ENCODE data around the gene P2RY14. TPM values are rescaled to one million over a fixed set of nuclear protein-coding genes. Genes with fewer than 3 reads are reported as not detected.
"Not testable (repeated sequence)": the region's sequence is repeated elsewhere in the genome, so short reads cannot be mapped to it uniquely, and the experiment has no call there.

P2RY14 gene
- polyA plus RNA-seq, 1 experiment: not detected

GRCh38 chr3:151262871-151263525 is 15.3 kb downstream of the P2RY14 start:
- H3K27me3 ChIP-seq (ENCODE audit: control insufficient read depth, insufficient read depth, low read length): peaks cover under 1% of the 10 kb centered on the region
- no peak for TF ChIP-seq CTCF (IDR thresholded peaks at IDR 0.05; ENCODE audit: low read depth, low read length)
- ChIA-PET CTCF (interaction anchor here (0.7 to 4.4 kb wide), 4 partner anchors 20 to 95 kb away, joined by 3 to 20 read pairs (median 3); no protein-coding TSS in a partner anchor), POLR2A (no interaction called here)
- H3K27ac ChIP-seq (ENCODE audit: low read depth, low read length): no peak overlapping the region
- DNase-seq (ENCODE audit: low read depth, low spot score): peak; percentile 3
- no peak overlapping the region for H3K4me3 ChIP-seq (ENCODE audit: low read depth, low read length)
- H3K9me3 ChIP-seq (ENCODE audit: control insufficient read depth, insufficient read depth, low read length): no peaks in the 10 kb centered on the region

GRCh38 chr3:151259664-151260063 is 18.7 kb downstream of the P2RY14 start:
- Histone ChIP-seq H3K27ac (ENCODE audit: low read depth, low read length) (no peak overlapping the region), H3K9me3 (ENCODE audit: control insufficient read depth, insufficient read depth, low read length) (no peaks in the 10 kb centered on the region), H3K4me3 (ENCODE audit: low read depth, low read length) (no peak overlapping the region), H3K27me3 (ENCODE audit: control insufficient read depth, insufficient read depth, low read length) (peaks cover 2% of the 10 kb centered on the region)
- ChIA-PET POLR2A (interaction anchor here (0.8 to 1.1 kb wide), 2 partner anchors 9 to 31 kb away, joined by 3 to 4 read pairs; no protein-coding TSS in a partner anchor), CTCF (interaction anchor here (0.9 to 2.7 kb wide), 5 partner anchors 23 to 579 kb away, joined by 3 to 12 read pairs (median 3); no protein-coding TSS in a partner anchor)
- no peak for TF ChIP-seq CTCF (IDR thresholded peaks at IDR 0.05; ENCODE audit: low read depth, low read length)
- DNase-seq (ENCODE audit: low read depth, low spot score): peak; percentile 10

- DNase-seq (ENCODE audit: low read depth, low spot score): no peak
- no peak overlapping the region for H3K27ac ChIP-seq (ENCODE audit: low read depth, low read length)
- no peaks in the 10 kb centered on the region for H3K9me3 ChIP-seq (ENCODE audit: control insufficient read depth, insufficient read depth, low read length)
- H3K4me3 ChIP-seq (ENCODE audit: low read depth, low read length): no peak overlapping the region
- no peak for TF ChIP-seq CTCF (IDR thresholded peaks at IDR 0.05; ENCODE audit: low read depth, low read length)
- ChIA-PET CTCF (interaction anchor here (1.1 to 1.8 kb wide), 5 partner anchors 11 to 33 kb away, joined by 3 to 10 read pairs (median 3); no protein-coding TSS in a partner anchor), POLR2A (no interaction called here)
- peaks cover 2% of the 10 kb centered on the region for H3K27me3 ChIP-seq (ENCODE audit: control insufficient read depth, insufficient read depth, low read length)
Measured at GRCh38 chr3:151256749-151257148, 21.6 kb downstream of the P2RY14 start.

GRCh38 chr3:151248772-151249337 is 29.5 kb downstream of the P2RY14 start:
- no peak for TF ChIP-seq CTCF (IDR thresholded peaks at IDR 0.05; ENCODE audit: low read depth, low read length)
- no peak overlapping the region for H3K4me3 ChIP-seq (ENCODE audit: low read depth, low read length)
- H3K9me3 ChIP-seq (ENCODE audit: control insufficient read depth, insufficient read depth, low read length): no peaks in the 10 kb centered on the region
- ChIA-PET POLR2A (no interaction called here), CTCF (interaction anchor here (1.9 kb wide), 1 partner anchor 21 kb away, joined by 11 read pairs; no protein-coding TSS in a partner anchor)
- DNase-seq (ENCODE audit: low read depth, low spot score): no peak
- no peak overlapping the region for H3K27ac ChIP-seq (ENCODE audit: low read depth, low read length)
- H3K27me3 ChIP-seq (ENCODE audit: control insufficient read depth, insufficient read depth, low read length): no peaks in the 10 kb centered on the region

- POLR2A ChIA-PET: not testable (repeated sequence)
Measured at GRCh38 chr3:151242006-151242405, 36.3 kb downstream of the P2RY14 start.

More at GRCh38 chr3:151242006-151242405, 36.3 kb downstream of the P2RY14 start:
- CTCF ChIA-PET: interaction anchor here (1.3 kb wide), 1 partner anchor 12 kb away, joined by 3 read pairs; no protein-coding TSS in a partner anchor
- H3K27ac ChIP-seq (ENCODE audit: low read depth, low read length); H3K9me3 ChIP-seq (ENCODE audit: control insufficient read depth, insufficient read depth, low read length); H3K27me3 ChIP-seq (ENCODE audit: control insufficient read depth, insufficient read depth, low read length); DNase-seq (ENCODE audit: low read depth, low spot score); H3K4me3 ChIP-seq (ENCODE audit: low read depth, low read length): not testable (repeated sequence)

Measured in AG04450 (cell line).